PFSK-1 (cell line): ENCODE results near the gene DAB2.

Experiments used
- FOXP2 ChIP-seq: optimal IDR thresholded peaks from 2 replicates; pipeline ENCODE3; 2011; ENCODE audit warnings: borderline replicate concordance, control low read depth, inconsistent platforms; ENCODE audit not compliant: insufficient read depth; ENCODE audit errors: extremely low read length, extremely low read depth
- POLR2AphosphoS5 ChIP-seq: IDR thresholded peaks from 2 replicates; pipeline ENCODE4 v1.6.1; 2012; ENCODE audit warnings: low read depth, mild to moderate bottlenecking, control low read depth, low read length, moderate library complexity
- REST ChIP-seq, 2 experiments: IDR thresholded peaks; 2 replicates each; pipeline versions ENCODE4 v1.6.1 to v1.8.0; 2011 to 2012; ENCODE audit warnings: low read depth in 2 of 2, low read length in 2 of 2, control low read depth in 1 of 2, inconsistent platforms in 1 of 2, mild to moderate bottlenecking in 1 of 2, moderate library complexity in 1 of 2; ENCODE audit not compliant: insufficient read depth in 1 of 2
- SIN3A ChIP-seq: IDR thresholded peaks from 2 replicates; pipeline ENCODE4 v1.6.1; 2012; ENCODE audit warnings: mild to moderate bottlenecking, low read length, moderate library complexity, borderline replicate concordance; ENCODE audit not compliant: insufficient read depth
- TAF1 ChIP-seq: IDR thresholded peaks from 2 replicates; pipeline ENCODE4 v1.6.1; 2012; ENCODE audit warnings: low read length, control low read depth, borderline replicate concordance; ENCODE audit not compliant: insufficient read depth

- TF ChIP-seq TAF1 (no peak), REST (IDR thresholded peaks at IDR 0.05; ENCODE audit: insufficient read depth in 1 of 2, low read depth in 2 of 2, low read length in 2 of 2) (no peak), POLR2AphosphoS5 (no peak), SIN3A (no peak), FOXP2 (no peak)
Measured at GRCh38 chr5:39381376-39381775, 43.4 kb downstream of the DAB2 start.
